HUES6 (cell line): Measurements from ENCODE around the gene B3GLCT.
"Not testable (repeated sequence)": the region's sequence is repeated elsewhere in the genome, so short reads cannot be mapped to it uniquely, and the experiment has no call there.

ENCODE experiments used
- H3K27ac ChIP-seq: 2 replicates; pipeline ENCODE4 v1.7.0; 2013; ENCODE audit warnings: low read depth, mild to moderate bottlenecking, low read length, inconsistent platforms
- H3K27me3 ChIP-seq: 2 replicates; pipeline ENCODE4 v1.6.1; 2013; ENCODE audit warnings: low read length; ENCODE audit not compliant: control insufficient read depth, insufficient read depth
- H3K36me3 ChIP-seq: 2 replicates; pipeline ENCODE4 v1.6.1; 2013; ENCODE audit warnings: low read length; ENCODE audit not compliant: control insufficient read depth, insufficient read depth
- H3K4me1 ChIP-seq: 2 replicates; pipeline ENCODE4 v1.6.1; 2013; ENCODE audit warnings: low read length; ENCODE audit not compliant: control insufficient read depth, insufficient read depth
- H3K4me3 ChIP-seq: 2 replicates; pipeline ENCODE4 v1.5.1; 2013; ENCODE audit warnings: low read depth, low read length
- H3K9ac ChIP-seq: one replicate; pipeline ENCODE4 v1.6.1; 2013; ENCODE audit warnings: mild to moderate bottlenecking, low read length
- H3K9me3 ChIP-seq: 2 replicates; pipeline ENCODE4 v1.6.1; 2013; ENCODE audit warnings: low read depth, low read length; ENCODE audit not compliant: control insufficient read depth, insufficient read depth

The B3GLCT gene

GRCh38 chr13:31208559-31209122 is 8.9 kb downstream of the B3GLCT start:
- no peak overlapping the region for H3K9ac ChIP-seq
- no peak overlapping the region for H3K4me3 ChIP-seq
- H3K27me3 ChIP-seq = no peaks in the 10 kb centered on the region
- H3K27ac ChIP-seq = no peak overlapping the region
- peaks cover 18% of the 10 kb centered on the region for H3K4me1 ChIP-seq
- no peaks in the 10 kb centered on the region for H3K36me3 ChIP-seq
- no peaks in the 10 kb centered on the region for H3K9me3 ChIP-seq

- Histone ChIP-seq H3K27me3 (no peaks in the 10 kb centered on the region), H3K9me3 (no peaks in the 10 kb centered on the region), H3K4me1 (peaks cover 21% of the 10 kb centered on the region), H3K27ac (no peak overlapping the region), H3K4me3 (no peak overlapping the region), H3K9ac (no peak overlapping the region), H3K36me3 (no peaks in the 10 kb centered on the region)
Measured at GRCh38 chr13:31209172-31209840, 9.5 kb downstream of the B3GLCT start.

- peaks cover 21% of the 10 kb centered on the region for H3K4me1 ChIP-seq
- H3K27ac ChIP-seq = no peak overlapping the region
- no peaks in the 10 kb centered on the region for H3K9me3 ChIP-seq
- no peak overlapping the region for H3K9ac ChIP-seq
- H3K36me3 ChIP-seq = no peaks in the 10 kb centered on the region
- H3K27me3 ChIP-seq = no peaks in the 10 kb centered on the region
- no peak overlapping the region for H3K4me3 ChIP-seq
Measured at GRCh38 chr13:31209841-31210210, 10.1 kb downstream of the B3GLCT start.

GRCh38 chr13:31213651-31214289 is 14.0 kb downstream of the B3GLCT start:
- H3K4me1 ChIP-seq = peaks cover 17% of the 10 kb centered on the region
- no peaks in the 10 kb centered on the region for H3K27me3 ChIP-seq
- H3K4me3 ChIP-seq = no peak overlapping the region
- no peak overlapping the region for H3K9ac ChIP-seq
- no peak overlapping the region for H3K27ac ChIP-seq
- H3K9me3 ChIP-seq = no peaks in the 10 kb centered on the region
- no peaks in the 10 kb centered on the region for H3K36me3 ChIP-seq

- no peak overlapping the region for H3K27ac ChIP-seq
- H3K9me3 ChIP-seq = no peaks in the 10 kb centered on the region
- no peak overlapping the region for H3K4me3 ChIP-seq
- no peaks in the 10 kb centered on the region for H3K36me3 ChIP-seq
- H3K4me1 ChIP-seq = peaks cover 11% of the 10 kb centered on the region
- no peaks in the 10 kb centered on the region for H3K27me3 ChIP-seq
- no peak overlapping the region for H3K9ac ChIP-seq
Measured at GRCh38 chr13:31214435-31214834, 14.7 kb downstream of the B3GLCT start.

GRCh38 chr13:31216916-31217315 is 17.1 kb downstream of the B3GLCT start:
- H3K4me3 ChIP-seq, H3K9ac ChIP-seq, H3K9me3 ChIP-seq, H3K4me1 ChIP-seq, H3K36me3 ChIP-seq, H3K27ac ChIP-seq, H3K27me3 ChIP-seq: not testable (repeated sequence)

- Histone ChIP-seq H3K4me3 (no peak overlapping the region), H3K27ac (no peak overlapping the region), H3K9ac (no peak overlapping the region), H3K36me3 (no peaks in the 10 kb centered on the region), H3K4me1 (no peaks in the 10 kb centered on the region), H3K27me3 (no peaks in the 10 kb centered on the region), H3K9me3 (no peaks in the 10 kb centered on the region)
Measured at GRCh38 chr13:31219909-31220598, 20.3 kb downstream of the B3GLCT start.

- Histone ChIP-seq H3K27me3 (no peaks in the 10 kb centered on the region), H3K36me3 (no peaks in the 10 kb centered on the region), H3K9ac (no peak overlapping the region), H3K4me3 (no peak overlapping the region), H3K4me1 (peaks cover 6% of the 10 kb centered on the region), H3K9me3 (no peaks in the 10 kb centered on the region), H3K27ac (no peak overlapping the region)
Measured at GRCh38 chr13:31221057-31221456, 21.3 kb downstream of the B3GLCT start.

- H3K27ac ChIP-seq = no peak overlapping the region
- no peak overlapping the region for H3K9ac ChIP-seq
- no peaks in the 10 kb centered on the region for H3K9me3 ChIP-seq
- H3K4me1 ChIP-seq = peaks cover 15% of the 10 kb centered on the region
- no peak overlapping the region for H3K4me3 ChIP-seq
- no peaks in the 10 kb centered on the region for H3K36me3 ChIP-seq
- no peaks in the 10 kb centered on the region for H3K27me3 ChIP-seq
Measured at GRCh38 chr13:31223215-31223614, 23.4 kb downstream of the B3GLCT start.

- H3K4me1 ChIP-seq = peaks cover 15% of the 10 kb centered on the region
- no peaks in the 10 kb centered on the region for H3K9me3 ChIP-seq
- H3K9ac ChIP-seq = no peak overlapping the region
- no peaks in the 10 kb centered on the region for H3K27me3 ChIP-seq
- H3K36me3 ChIP-seq = no peaks in the 10 kb centered on the region
- no peak overlapping the region for H3K4me3 ChIP-seq
- no peak overlapping the region for H3K27ac ChIP-seq
Measured at GRCh38 chr13:31223640-31224039, 23.9 kb downstream of the B3GLCT start.

GRCh38 chr13:31224174-31224669 is 24.4 kb downstream of the B3GLCT start:
- Histone ChIP-seq H3K27me3 (no peaks in the 10 kb centered on the region), H3K27ac (no peak overlapping the region), H3K36me3 (no peaks in the 10 kb centered on the region), H3K9me3 (no peaks in the 10 kb centered on the region), H3K9ac (no peak overlapping the region), H3K4me3 (no peak overlapping the region), H3K4me1 (peaks cover 15% of the 10 kb centered on the region)
